Loucy (cell line): ENCODE data around the gene TLDC2.

ENCODE experiments used
- EZH2phosphoT487 ChIP-seq: fragments of 200-600 bp; IDR thresholded peaks from 2 replicates; pipeline ENCODE4 v1.6.1; 2018; ENCODE audit warnings: antibody characterized with exemption, mild to moderate bottlenecking, moderate library complexity, borderline replicate concordance
- TF ChIP-seq, protein P1 (sequence below): fragments of 200-600 bp; sonication (generic); conservative IDR thresholded peaks from 2 replicates; pipeline ENCODE4 v1.5.1; 2014; ENCODE audit warnings: mild to moderate bottlenecking, antibody characterized with exemption, low read length

DNA sequence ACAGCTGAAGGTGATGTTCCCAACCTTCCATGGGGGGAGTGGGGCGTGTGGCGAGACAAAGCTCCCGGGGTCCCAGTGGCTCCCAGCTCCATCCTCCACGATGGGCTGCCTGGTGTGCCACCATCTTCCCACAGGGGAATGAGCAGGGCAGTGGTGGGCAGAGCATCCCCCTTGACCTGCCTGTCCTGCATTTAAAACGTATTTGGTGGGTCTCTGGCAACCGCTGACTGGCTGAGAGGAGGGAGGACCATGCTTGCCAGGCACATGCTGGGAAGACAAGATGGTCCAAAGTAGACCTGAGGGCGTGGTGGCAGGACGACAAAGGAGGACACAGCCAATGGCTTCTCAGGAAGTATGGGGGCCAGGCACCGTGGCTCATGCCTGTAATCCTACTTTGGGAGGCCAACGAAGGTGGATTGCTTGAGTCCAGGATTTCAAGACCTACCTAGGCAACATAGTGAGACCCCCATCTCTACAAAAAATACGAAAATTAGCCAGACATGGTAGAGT is 4.9 kb downstream of the TLDC2 start:
- TF ChIP-seq, protein P1, sequence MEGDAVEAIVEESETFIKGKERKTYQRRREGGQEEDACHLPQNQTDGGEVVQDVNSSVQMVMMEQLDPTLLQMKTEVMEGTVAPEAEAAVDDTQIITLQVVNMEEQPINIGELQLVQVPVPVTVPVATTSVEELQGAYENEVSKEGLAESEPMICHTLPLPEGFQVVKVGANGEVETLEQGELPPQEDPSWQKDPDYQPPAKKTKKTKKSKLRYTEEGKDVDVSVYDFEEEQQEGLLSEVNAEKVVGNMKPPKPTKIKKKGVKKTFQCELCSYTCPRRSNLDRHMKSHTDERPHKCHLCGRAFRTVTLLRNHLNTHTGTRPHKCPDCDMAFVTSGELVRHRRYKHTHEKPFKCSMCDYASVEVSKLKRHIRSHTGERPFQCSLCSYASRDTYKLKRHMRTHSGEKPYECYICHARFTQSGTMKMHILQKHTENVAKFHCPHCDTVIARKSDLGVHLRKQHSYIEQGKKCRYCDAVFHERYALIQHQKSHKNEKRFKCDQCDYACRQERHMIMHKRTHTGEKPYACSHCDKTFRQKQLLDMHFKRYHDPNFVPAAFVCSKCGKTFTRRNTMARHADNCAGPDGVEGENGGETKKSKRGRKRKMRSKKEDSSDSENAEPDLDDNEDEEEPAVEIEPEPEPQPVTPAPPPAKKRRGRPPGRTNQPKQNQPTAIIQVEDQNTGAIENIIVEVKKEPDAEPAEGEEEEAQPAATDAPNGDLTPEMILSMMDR, result no peak
- no peak for TF ChIP-seq EZH2phosphoT487
